ENCODE results near the gene YDJC. TPM values are rescaled to one million over a fixed set of nuclear protein-coding genes. Genes with fewer than 3 reads are reported as not detected.

Gene YDJC
- total RNA-seq, 1 donor from 2014 or later = 123 TPM

GRCh38 chr22:21659864-21660525 lies 30.2 kb upstream of the YDJC start:
- H3K4me3 ChIP-seq (ENCODE audit: low read depth, low read length) = no peak overlapping the region
- TF ChIP-seq CTCF (conservative IDR thresholded peaks at IDR 0.05; ENCODE audit: low read depth, low read length) = no peak
- DNase-seq (ENCODE audit: low read depth) = no peak

- TF ChIP-seq CTCF (conservative IDR thresholded peaks at IDR 0.05; ENCODE audit: low read depth, low read length) = no peak
- peak overlapping the region; percentile 60 for H3K4me3 ChIP-seq (ENCODE audit: low read depth, low read length)
- no peak for DNase-seq (ENCODE audit: low read depth)
Measured at GRCh38 chr22:21657360-21658032, 27.7 kb upstream of the YDJC start.

GRCh38 chr22:21657020-21657359 lies 27.2 kb upstream of the YDJC start:
- TF ChIP-seq CTCF (conservative IDR thresholded peaks at IDR 0.05; ENCODE audit: low read depth, low read length) = no peak
- DNase-seq (ENCODE audit: low read depth) = no peak
- H3K4me3 ChIP-seq (ENCODE audit: low read depth, low read length) = peak overlapping the region; percentile 60

- peak overlapping the region; percentile 85 for H3K4me3 ChIP-seq (ENCODE audit: low read depth, low read length)
- TF ChIP-seq CTCF (conservative IDR thresholded peaks at IDR 0.05; ENCODE audit: low read depth, low read length) = no peak
- no peak for DNase-seq (ENCODE audit: low read depth)
Measured at GRCh38 chr22:21652547-21653545, 23.0 kb upstream of the YDJC start.

GRCh38 chr22:21652010-21652546 lies 22.3 kb upstream of the YDJC start:
- TF ChIP-seq CTCF (conservative IDR thresholded peaks at IDR 0.05; ENCODE audit: low read depth, low read length) = no peak
- H3K4me3 ChIP-seq (ENCODE audit: low read depth, low read length) = peak overlapping the region; percentile 85
- DNase-seq (ENCODE audit: low read depth) = no peak

- no peak for DNase-seq (ENCODE audit: low read depth)
- H3K4me3 ChIP-seq (ENCODE audit: low read depth, low read length) = peak overlapping the region; percentile 85
- TF ChIP-seq CTCF (conservative IDR thresholded peaks at IDR 0.05; ENCODE audit: low read depth, low read length) = no peak
Measured at GRCh38 chr22:21651521-21652009, 21.7 kb upstream of the YDJC start.

Data from epithelial cell of proximal tubule (primary cell).